Measurements from ENCODE around the gene ATF6.

Gene ATF6

DNA sequence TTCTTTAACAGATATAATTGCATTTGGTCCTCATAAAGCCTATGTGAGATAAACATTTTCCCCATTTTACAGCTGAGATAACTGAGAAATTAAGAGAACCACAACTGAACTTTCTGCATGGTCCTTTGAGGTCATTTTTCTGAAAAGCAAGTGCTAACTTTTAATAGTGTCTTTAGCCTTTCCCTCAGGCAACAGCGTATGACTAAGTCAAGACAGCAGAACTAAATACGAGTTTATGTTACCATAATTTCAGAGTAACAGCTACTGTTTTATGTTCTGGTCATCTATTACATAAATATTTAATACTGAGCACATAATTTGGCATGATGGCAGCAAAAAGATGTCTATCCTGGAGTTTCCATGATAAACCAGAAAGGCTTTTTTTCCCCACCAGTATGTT lies 161.9 kb downstream of the ATF6 start:
- no peak for TF ChIP-seq CTCF (IDR thresholded peaks at IDR 0.05; ENCODE audit: insufficient read depth, low read depth, low read length, missing control alignments)
- no peak for DNase-seq (ENCODE audit: low read depth)
- no peak overlapping the region for H3K4me3 ChIP-seq (ENCODE audit: low read depth, low read length)

GRCh38 chr1:161929137-161929536 lies 163.0 kb downstream of the ATF6 start:
- H3K4me3 ChIP-seq (ENCODE audit: low read depth, low read length): no peak overlapping the region
- DNase-seq (ENCODE audit: low read depth): no peak
- TF ChIP-seq CTCF (IDR thresholded peaks at IDR 0.05; ENCODE audit: insufficient read depth, low read depth, low read length, missing control alignments): no peak

- no peak for TF ChIP-seq CTCF (IDR thresholded peaks at IDR 0.05; ENCODE audit: insufficient read depth, low read depth, low read length, missing control alignments)
- no peak for DNase-seq (ENCODE audit: low read depth)
- H3K4me3 ChIP-seq (ENCODE audit: low read depth, low read length): no peak overlapping the region
Observed at GRCh38 chr1:161930064-161930463, 163.9 kb downstream of the ATF6 start.

- no peak overlapping the region for H3K4me3 ChIP-seq (ENCODE audit: low read depth, low read length)
- DNase-seq (ENCODE audit: low read depth): no peak
- no peak for TF ChIP-seq CTCF (IDR thresholded peaks at IDR 0.05; ENCODE audit: insufficient read depth, low read depth, low read length, missing control alignments)
Observed at GRCh38 chr1:161932668-161933067, 166.5 kb downstream of the ATF6 start.

DNA sequence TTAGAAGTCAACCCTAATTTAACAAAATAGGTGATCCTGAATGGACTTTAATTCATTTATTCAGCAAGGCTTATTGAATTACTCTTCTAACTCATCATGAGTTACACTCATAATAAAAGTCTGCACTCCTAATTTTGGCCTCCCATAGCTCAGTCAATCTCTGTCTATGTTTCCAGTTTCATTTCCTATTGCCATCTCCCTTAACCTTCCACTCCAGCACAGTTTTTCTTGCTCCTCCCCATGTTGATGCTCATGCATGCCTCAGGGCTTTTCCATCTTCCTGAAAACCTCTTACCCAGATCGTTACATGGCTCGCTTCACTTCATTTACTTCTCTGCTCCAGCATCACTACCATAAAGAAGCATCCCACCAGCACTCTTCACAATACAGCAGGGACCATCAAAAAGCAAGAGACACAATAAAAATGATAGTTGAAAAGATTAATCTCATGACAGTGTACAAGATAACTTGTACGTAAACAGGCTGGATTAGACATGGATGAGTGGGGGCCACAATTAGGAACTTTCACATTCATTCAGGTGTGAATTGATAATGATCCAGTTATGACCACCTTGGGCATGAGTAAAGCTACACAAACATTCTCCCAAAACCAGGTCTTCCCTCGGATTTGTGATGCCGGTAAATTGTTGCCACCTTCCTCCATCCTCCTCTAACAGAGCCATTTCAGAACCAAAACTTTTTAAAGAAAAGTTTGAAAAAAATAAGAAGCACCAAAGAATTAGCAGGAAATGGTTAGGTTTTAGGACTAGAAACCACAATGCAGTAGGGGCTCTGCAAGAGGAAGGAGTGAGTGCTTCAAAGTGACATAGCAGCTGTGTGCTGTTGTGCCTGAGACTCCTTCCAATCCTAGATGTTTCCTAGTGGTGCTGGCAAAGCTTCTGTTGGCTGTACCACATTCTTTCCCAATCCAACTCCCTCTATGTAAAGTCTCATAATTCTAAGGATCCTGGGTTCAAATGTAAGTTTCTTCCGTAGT lies 167.8 kb downstream of the ATF6 start:
- TF ChIP-seq CTCF (IDR thresholded peaks at IDR 0.05; ENCODE audit: insufficient read depth, low read depth, low read length, missing control alignments): no peak
- no peak overlapping the region for H3K4me3 ChIP-seq (ENCODE audit: low read depth, low read length)
- DNase-seq (ENCODE audit: low read depth): peak; percentile 28

GRCh38 chr1:161935264-161935663 lies 169.1 kb downstream of the ATF6 start:
- DNase-seq (ENCODE audit: low read depth): no peak
- no peak overlapping the region for H3K4me3 ChIP-seq (ENCODE audit: low read depth, low read length)
- TF ChIP-seq CTCF (IDR thresholded peaks at IDR 0.05; ENCODE audit: insufficient read depth, low read depth, low read length, missing control alignments): no peak
